ENCODE results near the gene TRPM7.

The TRPM7 gene

DNA sequence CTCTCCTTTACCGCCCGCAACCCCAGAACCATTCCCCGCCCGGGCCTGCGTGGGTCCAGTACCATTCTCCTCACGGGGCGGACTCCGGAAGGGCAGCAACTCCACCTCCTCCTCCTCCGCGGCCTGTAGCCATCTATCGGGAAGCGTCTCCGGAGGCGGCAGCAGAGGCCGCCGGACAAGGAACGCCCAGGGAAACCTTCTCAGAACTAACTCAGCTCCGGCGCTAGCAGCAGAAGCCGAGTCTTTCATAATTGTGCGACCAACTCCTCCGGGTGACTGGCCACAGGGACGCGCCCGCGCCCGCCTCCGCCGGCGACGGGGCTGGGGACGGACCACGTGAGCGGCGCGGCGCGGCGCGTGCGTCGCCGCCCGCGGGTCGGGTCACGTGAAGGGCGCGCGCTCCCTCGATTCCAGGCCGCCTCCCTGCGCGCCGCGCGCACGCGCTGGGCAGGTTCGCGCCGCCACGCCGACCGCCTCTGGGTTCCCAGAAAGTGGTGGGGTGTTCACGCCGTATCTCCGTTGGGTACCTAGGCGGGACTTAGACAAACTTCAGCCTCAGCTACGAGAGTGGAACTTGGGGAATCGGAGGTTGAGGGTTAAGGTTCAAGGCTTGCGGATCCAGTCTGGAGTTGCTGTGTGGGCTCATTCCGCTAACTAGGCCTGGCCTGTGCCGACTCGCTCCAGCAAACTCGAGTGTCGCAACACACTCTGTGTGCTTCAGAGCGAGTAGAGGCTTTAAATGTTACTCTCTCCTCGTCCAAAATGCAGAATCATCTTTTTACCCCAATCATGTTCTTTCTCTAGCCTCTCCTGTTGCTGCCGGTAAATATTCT lies at the start of gene TRPM7:
TSS of gene TRPM7 (minus strand) at position 329 of the 833 bp plus-strand sequence. CDS start at position 65, 264 bp downstream.
- Histone ChIP-seq H3K9me3 (ENCODE audit: control insufficient read depth, insufficient read depth, low read length) (no peaks in the 10 kb centered on the region), H4K20me1 (ENCODE audit: control insufficient read depth, insufficient read depth, low read depth, low read length) (peaks cover 20% of the 10 kb centered on the region), H3K27ac (ENCODE audit: low read depth, low read length) (peak within 1 kb of the TSS; percentile 78), H3F3A (ENCODE audit: control insufficient read depth, insufficient read depth) (no peaks in the 10 kb centered on the region; the same call in 1 of the 2 replicates), H3K27me3 (ENCODE audit: control insufficient read depth, low read length) (no peaks in the 10 kb centered on the region), H3K4me2 (ENCODE audit: low read length) (peak within 1 kb of the TSS; percentile 76), H3K36me3 (ENCODE audit: control insufficient read depth, low read length) (peaks cover 44% of the 10 kb centered on the region), H3K79me2 (ENCODE audit: control insufficient read depth, low read length) (peaks cover 61% of the 10 kb centered on the region), H3K4me1 (ENCODE audit: control insufficient read depth, low read length) (peaks cover 42% of the 10 kb centered on the region), H3K4me3 (ENCODE audit: low read length) (peak within 1 kb of the TSS; percentile 86), H3K9me2 (replicated peaks; ENCODE audit: control insufficient read depth, low read length) (no peaks in the 10 kb centered on the region)
- TF ChIP-seq EZH2phosphoT487 (IDR thresholded peaks at IDR 0.05; ENCODE audit: borderline replicate concordance, low read length) (no peak), CTCF (IDR thresholded peaks at IDR 0.05; ENCODE audit: low read depth, low read length, poor library complexity, severe bottlenecking) (no peak)

DNA sequence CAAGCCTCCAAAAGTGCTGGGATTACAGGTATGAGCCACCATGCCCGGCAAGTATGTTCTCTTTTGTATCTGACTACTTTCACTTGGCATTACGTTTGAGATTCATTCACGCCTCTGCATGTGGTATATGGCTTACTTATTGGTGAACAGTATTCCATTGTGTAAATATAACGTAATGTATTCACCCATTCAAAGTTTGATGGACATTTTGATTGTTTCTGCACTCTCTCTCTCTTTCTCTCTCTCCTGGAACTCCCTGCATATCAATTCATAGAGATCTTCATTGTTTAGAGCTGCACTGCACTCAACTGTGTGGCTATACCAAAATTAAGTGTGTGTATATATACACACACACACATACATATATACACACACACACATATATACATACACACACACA lies 48.6 kb upstream of the TRPM7 start:
- Histone ChIP-seq H3F3A (ENCODE audit: control insufficient read depth, insufficient read depth) (no peaks in the 10 kb centered on the region; the same call in 1 of the 2 replicates), H3K27me3 (ENCODE audit: control insufficient read depth, low read length) (no peaks in the 10 kb centered on the region), H3K9me2 (replicated peaks; ENCODE audit: control insufficient read depth, low read length) (no peaks in the 10 kb centered on the region), H4K20me1 (ENCODE audit: control insufficient read depth, insufficient read depth, low read depth, low read length) (no peaks in the 10 kb centered on the region), H3K27ac (ENCODE audit: low read depth, low read length) (no peak overlapping the region), H3K9me3 (ENCODE audit: control insufficient read depth, insufficient read depth, low read length) (no peaks in the 10 kb centered on the region), H3K4me1 (ENCODE audit: control insufficient read depth, low read length) (no peaks in the 10 kb centered on the region), H3K4me2 (ENCODE audit: low read length) (no peak overlapping the region), H3K4me3 (ENCODE audit: low read length) (no peak overlapping the region), H3K36me3 (ENCODE audit: control insufficient read depth, low read length) (peaks cover 30% of the 10 kb centered on the region), H3K79me2 (ENCODE audit: control insufficient read depth, low read length) (no peaks in the 10 kb centered on the region)
- TF ChIP-seq EZH2phosphoT487 (IDR thresholded peaks at IDR 0.05; ENCODE audit: borderline replicate concordance, low read length) (no peak), CTCF (IDR thresholded peaks at IDR 0.05; ENCODE audit: low read depth, low read length, poor library complexity, severe bottlenecking) (no peak)

GRCh38 chr15:50726315-50726714 lies 39.7 kb upstream of the TRPM7 start:
- TF ChIP-seq EZH2phosphoT487 (IDR thresholded peaks at IDR 0.05; ENCODE audit: borderline replicate concordance, low read length) (no peak), CTCF (IDR thresholded peaks at IDR 0.05; ENCODE audit: low read depth, low read length, poor library complexity, severe bottlenecking) (no peak)
- no peak overlapping the region for H3K4me2 ChIP-seq (ENCODE audit: low read length)
- no peak overlapping the region for H3K27ac ChIP-seq (ENCODE audit: low read depth, low read length)
- H3K9me3 ChIP-seq (ENCODE audit: control insufficient read depth, insufficient read depth, low read length), result no peaks in the 10 kb centered on the region
- H3F3A ChIP-seq (ENCODE audit: control insufficient read depth, insufficient read depth), result no peaks in the 10 kb centered on the region
- H3K27me3 ChIP-seq (ENCODE audit: control insufficient read depth, low read length), result no peaks in the 10 kb centered on the region
- no peaks in the 10 kb centered on the region for H3K79me2 ChIP-seq (ENCODE audit: control insufficient read depth, low read length)
- H3K4me3 ChIP-seq (ENCODE audit: low read length), result no peak overlapping the region
- peaks cover 4% of the 10 kb centered on the region; the same call in 1 of the 2 replicates for H3K4me1 ChIP-seq (ENCODE audit: control insufficient read depth, low read length)
- H3K36me3 ChIP-seq (ENCODE audit: control insufficient read depth, low read length), result peaks cover 13% of the 10 kb centered on the region; the same call in 1 of the 2 replicates
- H4K20me1 ChIP-seq (ENCODE audit: control insufficient read depth, insufficient read depth, low read depth, low read length), result no peaks in the 10 kb centered on the region
- H3K9me2 ChIP-seq (replicated peaks; ENCODE audit: control insufficient read depth, low read length), result no peaks in the 10 kb centered on the region
